Skin epidermis (tissue), 12 donors: ENCODE results near the gene AGPAT3.

Source experiments
- H3K27ac ChIP-seq, 21 experiments: fragments of 200-600 bp; sonication (generic) in 11 of 21; one replicate each; pipeline ENCODE4 v1.5.0; 2020; ENCODE audit warnings: mild to moderate bottlenecking in 3 of 21, inconsistent platforms in 2 of 21, moderate library complexity in 2 of 21
- H3K4me3 ChIP-seq, 7 experiments: fragments of 200-600 bp; sonication (generic) in 2 of 7; one replicate each; pipeline ENCODE4 v1.5.0; 2020; ENCODE audit warnings: inconsistent platforms in 2 of 7, mild to moderate bottlenecking in 2 of 7, moderate library complexity in 1 of 7

The AGPAT3 gene

DNA sequence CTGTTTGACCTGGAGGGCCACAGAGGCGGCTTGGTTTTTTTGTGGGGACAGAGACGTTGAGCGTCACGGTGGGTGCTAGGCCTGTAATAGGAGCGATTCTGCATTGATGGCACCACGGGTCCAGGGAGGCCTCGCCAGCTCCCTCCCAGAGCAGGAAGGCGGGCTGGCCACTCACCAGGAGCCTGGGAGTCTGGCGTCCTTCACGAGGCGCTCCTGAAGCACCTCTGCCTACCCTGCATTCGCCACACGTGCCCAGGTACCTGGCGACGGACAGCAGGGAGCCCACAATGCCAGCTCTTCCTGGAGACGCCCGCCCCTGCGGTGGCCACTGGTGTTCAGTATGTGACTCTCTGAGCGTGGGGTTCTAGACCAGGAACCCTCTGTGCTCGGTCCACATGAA lies 77.2 kb downstream of the AGPAT3 start:
- Histone ChIP-seq H3K27ac (no peak overlapping the region), H3K4me3 (no peak overlapping the region)

DNA sequence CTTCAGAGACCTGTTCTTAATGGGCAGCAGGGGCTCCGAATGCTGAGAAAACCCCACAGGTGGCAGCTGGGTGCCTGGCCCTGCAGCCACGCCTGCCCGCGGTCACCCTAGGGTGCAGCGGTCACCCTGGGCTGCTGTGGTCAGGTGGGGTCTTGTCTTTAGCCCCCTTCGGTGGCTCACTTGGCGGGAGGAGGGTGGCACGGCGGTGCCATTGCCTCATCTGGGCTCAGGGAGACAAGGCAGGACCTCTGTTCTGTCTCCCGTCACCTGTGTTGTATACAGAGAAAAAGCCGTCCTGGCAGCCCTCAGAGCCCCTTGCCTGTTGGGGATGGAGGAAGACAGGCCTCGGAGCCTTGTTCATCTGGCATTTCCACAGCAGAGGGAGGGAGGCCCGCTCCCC lies 77.6 kb downstream of the AGPAT3 start:
- Histone ChIP-seq H3K27ac (no peak overlapping the region), H3K4me3 (no peak overlapping the region)

- Histone ChIP-seq H3K27ac (no peak overlapping the region), H3K4me3 (no peak overlapping the region)
These were observed 78.6 kb downstream of the AGPAT3 start for GRCh38 chr21:43943512-43944077.

GRCh38 chr21:43944078-43944633 lies 79.1 kb downstream of the AGPAT3 start:
- Histone ChIP-seq H3K27ac (peak overlapping the region in 1 of 21 experiments; percentile 48), H3K4me3 (no peak overlapping the region)

GRCh38 chr21:43944757-43945156 lies 79.7 kb downstream of the AGPAT3 start:
- Histone ChIP-seq H3K4me3 (no peak overlapping the region), H3K27ac (peak overlapping the region in 1 of 21 experiments; percentile 48)

DNA sequence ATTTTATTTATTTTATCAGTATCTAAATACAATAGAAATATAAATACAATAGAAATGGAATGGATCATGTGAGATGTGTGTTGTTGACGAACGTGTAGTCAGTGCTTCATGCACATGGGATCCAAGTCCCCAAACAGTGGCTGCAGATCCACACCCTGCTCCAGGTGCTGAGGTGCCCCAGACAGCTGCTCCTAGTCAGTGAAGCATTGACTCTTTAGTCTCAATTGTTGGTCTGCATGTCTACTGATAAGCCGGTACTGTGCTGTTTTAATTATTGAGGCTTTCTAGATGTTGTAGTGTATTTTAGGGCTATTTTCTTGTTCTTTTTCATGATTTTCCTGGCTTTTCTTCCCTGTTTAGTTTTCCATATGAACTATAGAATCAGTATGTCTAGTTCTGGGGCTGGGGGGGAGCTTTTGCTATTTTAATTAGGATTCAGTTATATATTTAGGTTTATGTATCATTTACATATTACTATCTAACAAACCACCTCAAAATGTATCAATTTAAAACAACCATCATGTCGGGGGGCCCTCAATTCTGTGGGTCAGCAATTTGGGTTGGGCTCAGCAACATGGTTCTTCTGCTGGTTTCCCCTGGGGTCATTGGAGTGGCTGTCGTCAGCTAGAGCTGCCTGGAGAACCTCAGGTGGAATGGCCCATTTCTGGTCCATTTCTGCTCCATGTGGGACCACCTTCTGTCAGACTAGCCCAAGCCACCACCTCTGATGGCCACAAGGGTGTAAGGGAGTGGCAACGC lies 83.9 kb downstream of the AGPAT3 start:
- Histone ChIP-seq H3K4me3 (no peak overlapping the region), H3K27ac (no peak overlapping the region)

DNA sequence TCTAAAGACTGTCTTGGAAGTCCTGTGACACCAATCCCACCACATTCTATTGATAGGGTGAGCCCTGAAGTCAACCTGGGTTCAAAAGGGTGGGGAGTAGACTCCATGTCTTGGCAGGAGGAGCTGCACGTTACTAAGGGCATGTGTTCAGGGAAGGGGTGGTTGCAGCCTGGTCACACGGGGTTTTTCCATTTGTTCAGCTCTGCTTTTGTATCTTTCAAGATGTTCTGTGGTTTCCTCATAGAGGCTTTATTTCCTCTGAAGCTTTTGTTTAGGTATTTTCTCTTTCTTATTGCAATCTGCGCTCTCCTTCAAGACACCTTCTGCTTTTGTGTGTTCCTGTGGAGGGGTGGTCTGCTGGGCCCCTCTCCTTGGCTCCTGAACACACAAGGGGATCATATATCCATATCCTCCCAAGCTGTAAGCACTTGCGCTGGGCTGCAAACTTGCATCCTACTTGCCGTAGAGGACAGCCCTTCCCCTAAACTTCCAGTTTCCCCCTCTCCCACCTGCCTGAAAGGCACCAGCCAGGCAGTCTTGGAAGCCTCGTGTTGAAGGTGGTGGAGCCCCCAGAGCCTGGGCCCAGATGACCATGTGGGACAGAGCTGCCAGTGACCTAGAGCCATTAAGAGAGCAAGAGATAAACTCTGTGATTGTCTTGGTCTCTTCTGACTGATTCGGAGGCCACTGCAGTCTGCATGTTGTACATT lies 84.6 kb downstream of the AGPAT3 start:
- no peak overlapping the region for H3K27ac ChIP-seq

DNA sequence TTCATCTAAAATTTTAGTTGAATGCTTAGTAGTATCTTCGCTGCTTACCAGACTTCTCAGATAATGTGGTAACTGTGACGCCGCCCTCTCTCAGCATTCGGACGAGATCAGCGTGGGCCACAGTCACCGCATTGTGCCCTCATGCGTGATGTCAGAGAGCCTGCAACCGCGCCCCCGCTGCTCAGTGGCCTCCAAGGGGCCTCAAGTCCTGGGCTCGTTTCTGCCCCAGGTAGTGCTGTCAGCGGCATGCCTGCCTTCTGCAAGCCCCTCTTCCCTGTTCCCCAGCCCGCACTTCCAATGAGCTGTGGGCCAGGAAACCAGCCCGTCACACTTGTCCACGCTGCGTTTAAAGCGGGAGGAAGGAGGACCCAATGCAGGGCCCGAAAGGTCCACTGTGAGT lies 85.5 kb downstream of the AGPAT3 start:
- no peak overlapping the region for H3K4me3 ChIP-seq
- no peak overlapping the region for H3K27ac ChIP-seq

More for the DNA sequence above, 84.6 kb downstream of the AGPAT3 start:
- H3K4me3 ChIP-seq = no peak overlapping the region

DNA sequence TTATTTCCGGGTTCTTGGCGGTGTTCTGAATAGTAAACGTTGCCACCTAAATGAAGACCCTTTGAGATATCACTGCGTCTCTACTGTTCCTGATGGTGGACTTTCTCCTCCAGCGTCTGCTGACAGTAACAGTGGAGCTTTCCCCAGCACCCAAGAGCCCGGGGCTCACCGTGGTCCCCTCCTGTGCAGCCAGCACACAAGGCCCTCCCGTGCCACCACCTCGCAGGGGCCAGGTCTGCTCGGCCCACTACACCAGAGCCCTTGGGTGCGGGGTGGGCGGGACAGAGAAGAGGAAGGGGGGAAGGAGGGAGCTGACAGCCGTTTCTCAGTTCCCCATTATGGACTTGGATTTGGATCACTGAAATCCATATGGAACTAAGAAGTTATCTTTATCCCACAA lies 85.9 kb downstream of the AGPAT3 start:
- H3K4me3 ChIP-seq = no peak overlapping the region
- H3K27ac ChIP-seq = no peak overlapping the region

DNA sequence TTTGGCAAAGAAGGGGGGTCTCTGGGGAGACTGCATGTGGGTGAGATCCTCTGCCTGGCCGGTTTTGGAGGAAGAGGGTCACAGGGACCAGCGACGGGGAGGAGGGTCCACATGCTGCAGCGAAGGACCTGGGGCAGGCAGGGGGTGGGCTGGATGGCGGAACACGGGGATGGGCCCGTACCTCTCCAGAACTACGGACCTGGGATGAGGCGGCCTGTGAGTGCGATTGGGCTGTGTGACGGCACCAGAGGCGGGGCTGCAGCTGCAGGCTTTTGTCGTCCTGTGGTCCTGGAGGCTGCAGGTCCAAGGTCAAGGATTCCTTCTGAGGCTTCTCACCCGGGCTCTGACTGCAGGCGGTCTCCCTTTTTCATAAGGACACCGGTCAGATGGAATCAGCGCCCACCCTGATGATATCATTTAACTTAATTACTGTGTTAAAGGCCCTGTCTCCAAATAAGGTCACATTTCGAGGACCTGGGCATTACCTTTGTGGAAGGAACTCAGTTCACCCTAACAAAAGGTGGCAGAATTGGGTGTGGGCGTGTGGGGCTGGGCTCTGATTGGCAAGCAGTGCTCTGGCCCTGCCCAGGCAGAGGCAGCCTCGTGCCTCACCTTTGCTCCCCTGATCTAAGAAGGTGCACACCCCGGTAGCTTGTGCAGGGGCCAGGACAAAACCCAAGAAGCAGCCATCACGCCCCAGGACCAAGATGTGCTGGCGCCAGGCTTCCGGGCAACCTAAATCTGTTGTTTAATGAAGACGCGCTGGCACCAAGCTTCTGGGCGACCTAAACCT lies 87.1 kb downstream of the AGPAT3 start:
- H3K27ac ChIP-seq = no peak overlapping the region
- no peak overlapping the region for H3K4me3 ChIP-seq

- H3K4me3 ChIP-seq = no peak overlapping the region
- H3K27ac ChIP-seq = no peak overlapping the region
These were observed 88.0 kb downstream of the AGPAT3 start for GRCh38 chr21:43953021-43953420.

DNA sequence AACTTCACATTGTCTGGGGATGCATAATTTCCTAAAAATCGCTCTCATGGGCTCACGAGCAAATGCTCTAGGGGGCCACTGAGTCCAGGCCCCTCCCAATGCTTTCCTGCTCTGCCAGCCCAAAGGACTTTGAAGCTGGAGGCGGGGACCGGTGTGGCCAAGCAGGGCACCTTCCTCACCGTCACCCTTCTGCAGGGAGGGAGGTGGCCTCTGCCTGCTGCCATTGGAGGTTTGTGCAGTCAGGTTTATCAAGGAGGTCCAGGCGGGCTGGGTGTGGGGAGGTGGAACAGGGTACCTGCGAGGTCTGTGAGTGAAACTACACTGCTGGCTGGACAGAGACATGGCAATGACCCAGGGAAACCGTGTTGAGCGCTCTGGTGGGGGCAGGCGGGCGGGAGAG lies 89.0 kb downstream of the AGPAT3 start:
- Histone ChIP-seq H3K4me3 (no peak overlapping the region), H3K27ac (no peak overlapping the region)

DNA sequence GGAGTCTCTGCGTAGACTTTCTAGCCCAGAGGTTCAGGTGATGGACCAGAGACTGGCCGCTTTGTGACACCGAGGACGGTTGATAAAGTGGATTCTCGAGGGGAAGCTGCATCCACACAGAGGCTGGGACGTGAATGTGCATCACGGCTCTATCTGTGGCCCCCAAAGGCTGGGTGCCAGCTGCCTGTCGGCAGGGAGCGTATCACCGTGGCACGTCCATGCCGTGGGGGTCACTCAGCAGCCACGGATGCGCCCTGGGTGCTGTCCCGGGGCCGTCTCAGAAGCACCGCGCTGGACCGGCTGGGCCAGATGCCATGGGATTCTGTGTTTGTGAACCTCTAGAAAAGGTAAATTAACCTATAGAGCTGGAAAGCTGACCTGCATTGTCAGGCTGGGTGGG lies 89.9 kb downstream of the AGPAT3 start:
- H3K27ac ChIP-seq = no peak overlapping the region
- no peak overlapping the region for H3K4me3 ChIP-seq

DNA sequence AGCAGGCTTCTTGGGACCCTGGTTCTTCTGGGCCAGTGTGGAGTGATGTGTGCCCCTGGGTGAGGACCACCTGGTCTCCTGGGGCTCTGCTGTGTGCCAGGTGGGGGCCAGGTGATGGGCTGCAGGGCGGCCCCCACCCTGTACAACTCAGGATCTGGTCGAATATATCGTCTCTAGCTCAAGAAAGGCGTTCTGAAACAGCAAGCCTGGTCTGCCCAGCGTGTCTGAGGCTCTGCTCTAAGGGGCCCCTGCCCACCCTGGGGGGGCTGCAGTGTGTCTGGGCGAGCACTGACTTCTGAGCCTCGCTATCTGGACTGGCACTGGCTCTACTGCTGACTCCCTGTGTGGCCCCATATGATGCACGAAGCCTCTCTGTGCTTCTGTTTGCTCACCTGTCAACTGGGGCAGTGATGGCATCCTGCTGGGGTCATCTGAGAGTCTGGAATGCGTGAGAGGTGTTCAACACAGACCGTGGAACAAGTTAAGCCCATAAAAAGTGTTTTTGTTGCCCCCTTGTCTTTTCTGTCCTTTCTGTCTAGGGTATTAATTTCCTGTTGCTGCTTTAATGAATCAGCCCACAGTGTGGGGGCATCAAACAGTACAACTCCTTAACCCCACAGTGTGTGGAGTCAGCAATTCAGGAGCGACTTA lies 91.1 kb downstream of the AGPAT3 start:
- H3K27ac ChIP-seq = no peak overlapping the region

GRCh38 chr21:43956670-43957035 lies 91.6 kb downstream of the AGPAT3 start:
- no peak overlapping the region for H3K27ac ChIP-seq

More for the DNA sequence above, 91.1 kb downstream of the AGPAT3 start:
- H3K4me3 ChIP-seq = no peak overlapping the region

DNA sequence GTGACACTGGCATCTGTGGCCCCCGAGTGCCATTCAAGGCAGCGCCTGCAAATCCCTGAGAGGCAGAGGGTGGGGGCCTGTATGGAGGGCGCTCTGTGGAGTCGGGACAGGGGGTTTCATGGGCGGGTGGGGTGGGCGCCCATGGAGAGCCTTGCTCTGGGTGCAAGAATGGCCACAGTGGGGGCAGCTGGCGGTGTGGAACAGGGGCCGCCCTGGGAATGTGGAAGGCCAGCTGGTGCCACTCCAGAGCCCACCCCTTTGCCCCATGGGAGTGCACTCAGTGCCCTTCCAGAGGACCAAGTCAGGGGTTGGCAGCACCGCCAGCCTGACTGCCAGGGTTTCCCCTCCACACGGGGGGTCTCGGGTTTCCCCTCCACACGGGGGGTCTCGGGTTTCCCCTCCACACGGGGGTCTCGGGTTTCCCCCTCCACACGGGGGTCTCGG lies 92.1 kb downstream of the AGPAT3 start:
- Histone ChIP-seq H3K4me3 (no peak overlapping the region), H3K27ac (no peak overlapping the region)

More at GRCh38 chr21:43956670-43957035, 91.6 kb downstream of the AGPAT3 start:
- H3K4me3 ChIP-seq = no peak overlapping the region

DNA sequence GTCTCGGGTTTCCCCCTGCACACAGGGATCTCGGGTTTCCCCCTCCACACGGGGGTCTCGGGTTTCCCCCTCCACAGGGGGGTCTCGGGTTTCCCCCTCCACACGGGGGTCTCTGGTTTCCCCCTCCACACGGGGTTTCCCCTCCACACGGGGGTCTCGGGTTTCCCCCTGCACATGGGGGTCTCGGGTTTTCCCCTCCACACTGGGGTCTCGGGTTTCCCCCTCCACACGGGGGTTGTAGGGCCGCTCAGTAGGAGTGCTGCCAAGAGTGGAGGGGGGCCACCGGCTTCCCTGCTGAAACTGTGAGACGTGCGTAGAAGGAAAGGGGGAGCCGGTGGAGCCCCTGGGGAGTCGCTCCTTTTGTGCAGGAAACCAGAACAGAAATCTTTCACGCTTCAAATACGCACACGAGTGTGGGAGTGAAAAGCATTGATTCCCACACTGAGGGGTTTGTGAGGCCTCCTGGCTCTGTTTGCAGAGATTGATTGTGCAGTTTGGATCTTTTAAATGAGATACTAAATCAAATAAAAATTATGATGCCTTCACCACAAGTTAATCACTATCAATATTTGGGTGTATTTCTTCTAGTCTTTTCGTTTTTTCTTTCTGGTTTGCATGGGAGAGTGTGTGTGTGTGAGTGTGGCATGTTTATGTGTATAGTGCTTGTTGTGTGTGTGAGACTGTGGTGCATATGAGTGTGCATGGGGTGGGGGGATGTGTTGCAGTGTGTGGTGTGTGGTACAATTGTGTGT lies 92.8 kb downstream of the AGPAT3 start:
- Histone ChIP-seq H3K27ac (no peak overlapping the region), H3K4me3 (no peak overlapping the region)

GRCh38 chr21:43958364-43959158 lies 93.5 kb downstream of the AGPAT3 start:
- Histone ChIP-seq H3K27ac (no peak overlapping the region), H3K4me3 (no peak overlapping the region)
